GM21390 (cell line): ENCODE data around the gene MAST4.
"Not testable (repeated sequence)": the region's sequence is repeated elsewhere in the genome, so short reads cannot be mapped to it uniquely, and the experiment has no call there.

ENCODE experiments used
- ATAC-seq: cut with Tn5 transposase; IDR thresholded peaks from one replicate; pipeline ENCODE4 v1.9.1; 2021; ENCODE audit not compliant: unreplicated experiment

MAST4 gene

GRCh38 chr5:66694036-66694435 lies 97.8 kb downstream of the MAST4 start:
- no peak for ATAC-seq

- not testable (repeated sequence) for ATAC-seq
Observed at GRCh38 chr5:66695840-66696239, 99.6 kb downstream of the MAST4 start.

DNA sequence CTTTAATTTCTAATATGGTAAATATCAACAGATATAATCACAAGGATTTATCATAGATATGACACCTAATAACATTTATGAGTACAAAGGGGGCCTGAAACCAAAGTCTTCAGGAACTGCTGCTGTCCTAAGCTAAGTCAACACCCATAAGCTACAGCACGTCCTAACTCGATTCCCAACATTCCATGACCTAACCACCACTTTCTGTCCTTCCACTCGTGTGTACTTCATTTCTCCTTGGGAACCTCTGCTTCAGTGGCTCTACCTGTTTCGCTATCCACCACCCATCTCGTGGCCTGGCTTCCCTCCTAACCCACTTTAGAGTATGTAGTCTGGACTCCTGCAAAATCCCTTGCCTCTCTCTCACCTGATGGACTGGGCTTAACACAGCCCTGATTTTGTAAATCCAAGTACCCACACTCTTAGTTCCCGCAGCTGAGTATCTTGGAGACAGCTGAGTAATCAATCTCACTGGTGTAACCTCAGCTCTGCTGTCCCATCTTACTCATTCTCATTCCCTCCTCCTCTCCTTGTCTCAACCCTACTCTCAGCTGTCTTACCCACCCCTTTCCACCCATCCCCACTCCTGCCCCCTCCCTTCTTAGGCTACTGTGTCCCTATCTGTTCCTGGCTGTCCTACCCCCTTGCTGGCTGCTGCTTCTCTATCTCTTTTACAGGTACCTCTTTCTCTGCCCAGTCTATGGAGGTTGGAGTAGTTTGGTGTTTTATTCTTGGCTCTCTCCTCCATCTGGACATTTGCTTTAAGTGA lies 101.8 kb downstream of the MAST4 start:
- ATAC-seq, result no peak

GRCh38 chr5:66701244-66701643 lies 105.1 kb downstream of the MAST4 start:
- ATAC-seq, result peak; percentile 87

- no peak for ATAC-seq
Observed at GRCh38 chr5:66702426-66702825, 106.2 kb downstream of the MAST4 start.

DNA sequence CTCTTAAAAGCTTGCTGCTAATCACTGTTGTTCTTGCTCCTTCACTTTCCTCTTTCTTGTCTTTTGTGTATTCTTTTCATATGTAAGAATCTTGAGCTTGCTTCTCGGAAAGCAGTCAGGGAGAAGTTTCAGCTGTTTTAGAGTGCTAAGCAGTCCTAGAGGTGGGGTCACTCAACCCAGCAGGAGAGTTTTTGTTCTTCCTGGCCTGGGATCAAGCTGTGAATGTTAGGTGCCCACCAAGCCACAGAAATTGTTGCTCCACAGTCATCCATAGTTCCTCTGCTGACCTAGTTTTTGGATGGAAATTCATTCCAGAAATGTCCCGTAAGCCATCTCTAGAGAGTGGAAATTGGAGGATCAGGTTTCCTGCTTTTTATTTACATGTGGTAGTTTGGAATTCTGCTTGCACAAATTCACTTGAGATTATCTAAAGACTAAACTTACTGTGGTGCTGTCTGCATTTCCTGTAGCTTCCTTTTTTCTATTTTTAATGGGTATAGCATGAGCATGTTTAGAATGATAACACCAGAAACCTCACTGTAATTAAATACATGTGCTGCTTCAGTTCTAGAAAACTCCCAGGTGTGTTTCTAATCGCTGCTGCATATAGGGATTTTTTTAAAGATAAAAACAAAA lies 108.7 kb downstream of the MAST4 start:
- no peak for ATAC-seq

- ATAC-seq, result peak; percentile 64
Observed at GRCh38 chr5:66708368-66708767, 112.2 kb downstream of the MAST4 start.

DNA sequence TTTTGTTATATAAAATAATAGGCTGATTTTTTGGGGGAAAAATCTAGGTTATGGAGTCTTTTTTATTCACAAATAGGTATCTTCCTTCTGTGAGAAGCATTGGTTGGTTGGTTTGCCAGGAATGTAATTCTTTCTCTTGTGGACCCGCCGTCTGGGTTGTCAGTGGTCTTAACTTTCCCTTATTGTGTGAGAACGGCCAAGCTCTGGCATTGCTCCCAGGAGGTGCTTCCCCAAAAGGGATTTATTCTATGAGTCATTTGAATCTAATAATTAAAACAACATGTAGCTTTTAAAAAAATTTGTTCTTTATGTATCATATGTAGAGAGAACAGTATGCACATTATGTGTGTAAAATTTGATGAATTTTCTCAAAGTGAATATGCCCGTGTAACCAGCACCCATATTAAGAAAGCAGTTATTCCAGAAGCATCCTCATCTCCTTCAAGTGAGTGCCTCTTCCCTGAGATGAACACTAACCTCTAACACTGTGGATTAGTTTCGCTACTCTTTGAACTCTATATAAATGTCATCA lies 114.4 kb downstream of the MAST4 start:
- no peak for ATAC-seq

- no peak for ATAC-seq
Observed at GRCh38 chr5:66713998-66714397, 117.8 kb downstream of the MAST4 start.

GRCh38 chr5:66717455-66718373 lies 121.5 kb downstream of the MAST4 start:
- ATAC-seq, result no peak

- no peak for ATAC-seq
Observed at GRCh38 chr5:66718374-66719002, 122.3 kb downstream of the MAST4 start.

DNA sequence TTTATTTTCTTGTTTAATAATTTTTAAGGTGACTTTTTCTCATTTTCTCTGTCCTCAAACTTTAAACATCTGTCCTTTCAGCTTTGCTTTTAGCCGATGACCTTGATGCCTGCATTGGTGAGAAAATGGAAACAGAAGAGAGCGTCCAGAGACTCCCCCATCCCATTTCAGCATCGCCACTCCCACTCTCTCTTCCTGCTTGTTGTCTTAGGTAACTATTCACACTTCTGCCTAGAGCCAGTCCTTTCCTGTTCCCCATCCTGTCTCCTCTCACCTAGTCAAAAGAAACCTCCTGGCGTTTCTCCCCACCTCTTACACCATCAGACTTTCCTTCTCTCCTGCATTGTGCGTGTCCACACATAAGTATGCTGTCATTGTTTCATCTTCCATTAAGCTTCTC lies 124.6 kb downstream of the MAST4 start:
- no peak for ATAC-seq

DNA sequence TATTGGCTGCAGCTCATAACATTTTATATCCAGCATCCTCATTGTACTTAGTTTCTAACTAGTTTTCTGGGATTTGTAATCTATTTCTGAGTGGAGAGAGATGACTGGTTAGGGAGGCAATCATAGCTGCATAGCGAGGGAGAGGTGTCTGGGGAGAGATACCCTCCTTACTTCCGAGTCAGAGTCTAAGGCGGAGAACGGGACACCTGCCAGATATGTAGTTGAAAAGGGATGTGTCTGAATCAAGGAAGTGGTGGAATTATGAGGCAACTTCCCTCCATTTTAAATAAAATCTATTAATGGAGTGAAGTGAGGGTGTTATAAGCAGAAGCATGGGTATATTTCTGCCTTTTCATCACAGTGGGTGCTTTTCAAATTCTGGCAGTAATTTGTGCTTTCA lies 126.5 kb downstream of the MAST4 start:
- ATAC-seq, result no peak

DNA sequence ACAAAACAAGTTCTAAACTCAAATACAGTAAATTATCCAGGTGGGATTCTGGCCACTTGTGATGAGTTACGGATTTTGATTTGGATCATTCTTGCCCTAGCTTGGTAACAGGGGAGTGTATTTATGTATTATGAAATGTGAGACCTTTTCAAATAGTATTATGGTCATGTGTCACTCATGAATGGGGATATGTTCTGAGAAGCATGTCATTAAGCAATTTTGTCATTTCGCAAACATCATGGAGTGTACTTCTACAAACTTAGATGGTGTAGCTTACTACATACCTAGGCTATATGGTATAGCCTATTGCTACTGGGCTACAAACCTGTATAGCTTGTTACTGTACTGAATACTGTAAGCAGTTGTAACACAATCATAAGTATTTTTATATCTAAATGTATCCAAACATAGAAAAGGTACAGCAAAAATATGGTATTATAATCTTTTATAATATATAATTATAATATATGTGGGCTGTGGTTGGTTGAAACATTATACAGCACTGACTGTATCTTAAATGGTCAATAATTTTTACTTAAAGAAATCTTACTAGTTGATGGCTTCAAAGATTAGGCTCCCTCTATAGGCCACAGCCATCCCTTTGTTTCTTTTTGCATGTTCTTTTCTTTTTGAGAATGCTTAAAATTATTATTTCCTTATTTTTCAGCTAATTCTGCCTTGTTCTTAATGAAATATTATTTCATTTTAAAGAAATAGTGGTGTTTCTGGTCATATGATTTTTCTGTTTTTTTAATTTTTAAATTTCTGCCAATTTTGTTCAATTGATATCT lies 128.4 kb downstream of the MAST4 start:
- ATAC-seq, result no peak

DNA sequence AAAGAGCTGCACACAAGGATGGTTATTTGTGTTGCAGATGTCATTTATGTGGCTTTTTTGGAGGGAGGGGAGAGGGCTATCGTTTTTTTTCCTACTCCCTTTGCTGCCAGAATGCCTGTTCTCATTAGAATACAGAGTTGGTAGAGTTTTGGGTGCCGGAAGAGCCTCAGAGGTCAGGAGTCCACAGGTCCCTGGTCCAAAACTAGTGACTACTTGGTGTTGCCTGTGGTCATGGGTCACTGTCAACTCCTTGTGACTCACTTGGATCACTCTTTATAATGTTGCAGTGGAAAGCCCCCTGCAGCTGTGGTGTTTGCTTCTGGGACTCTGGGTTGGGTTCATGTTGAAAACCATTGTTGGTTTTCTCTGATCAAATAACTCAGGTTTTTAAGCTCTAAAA lies 131.4 kb downstream of the MAST4 start:
- no peak for ATAC-seq

- no peak for ATAC-seq
Observed at GRCh38 chr5:66728049-66728448, 131.9 kb downstream of the MAST4 start.

DNA sequence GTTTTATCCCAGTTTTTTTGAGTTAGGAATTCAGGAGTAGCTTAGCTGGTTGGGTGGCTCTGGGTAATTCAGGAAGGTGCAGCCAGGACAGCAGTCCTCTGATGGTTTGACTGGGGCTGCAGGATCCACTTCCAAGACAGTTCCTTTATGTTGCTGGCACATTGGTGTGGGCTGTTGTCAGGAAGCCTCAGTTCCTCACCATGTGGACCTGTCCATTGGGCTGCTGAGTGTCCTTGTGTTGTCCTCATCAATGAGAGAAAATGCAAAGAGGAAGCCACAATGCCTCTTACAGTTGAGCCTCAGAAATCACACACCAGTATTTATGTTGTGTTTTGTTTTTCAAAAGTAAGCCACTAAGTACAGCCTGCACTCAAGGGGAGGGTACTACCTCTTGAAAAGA lies 140.9 kb downstream of the MAST4 start:
- ATAC-seq, result no peak

DNA sequence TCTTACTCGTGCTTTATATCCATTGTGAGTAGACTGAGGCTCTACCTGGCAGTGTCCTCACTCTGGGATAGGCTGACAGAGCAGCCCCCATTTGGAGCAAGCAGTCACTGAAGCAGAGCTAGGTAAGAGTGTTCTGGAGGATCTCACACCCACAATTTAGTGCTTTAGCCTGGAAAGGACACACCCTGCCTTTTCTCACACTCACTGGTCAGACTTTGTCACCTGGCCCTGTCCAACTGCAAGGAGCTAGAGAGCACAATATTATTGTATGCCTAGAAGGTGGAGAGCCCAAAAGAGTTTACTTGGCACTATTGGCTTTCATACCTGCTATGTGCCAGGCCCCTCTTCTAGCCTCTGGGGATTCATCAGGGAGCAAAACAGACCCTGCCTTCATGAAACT lies 141.9 kb downstream of the MAST4 start:
- no peak for ATAC-seq

- no peak for ATAC-seq
Observed at GRCh38 chr5:66739021-66739420, 142.8 kb downstream of the MAST4 start.

DNA sequence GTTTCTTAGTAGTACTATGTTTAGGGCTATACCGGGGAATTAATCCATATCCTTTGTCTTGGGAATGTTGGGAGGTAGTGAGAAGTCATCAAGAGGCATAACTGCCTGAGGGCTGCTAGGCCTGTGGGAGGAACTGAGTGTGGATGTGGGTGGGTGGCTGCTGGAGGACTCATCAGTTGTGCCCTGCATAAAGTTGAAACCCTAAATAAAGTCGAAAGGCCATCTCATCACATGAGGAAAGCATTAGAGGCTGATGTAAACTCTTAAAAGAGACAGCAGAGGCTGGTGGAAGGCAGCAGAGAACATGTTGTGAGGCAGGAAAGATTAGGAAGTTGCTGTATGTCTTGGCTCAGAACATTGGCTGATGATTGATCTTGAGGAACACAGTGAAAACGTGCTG lies 143.8 kb downstream of the MAST4 start:
- no peak for ATAC-seq
